IMR-90 (cell line): ENCODE measurements around the gene MAPK1. TPM values are rescaled to one million over a fixed set of nuclear protein-coding genes. Genes with fewer than 3 reads are reported as not detected.

Source experiments
- ATAC-seq: fragments of 200-7000 bp; cut with Tn5 transposase; 2 replicates; pipeline ENCODE4 v1.9.1; 2020; ENCODE audit warnings: low read depth, mild to moderate bottlenecking, moderate library complexity
- BruUV-seq: library from RNA; stranded (reverse); fragments of 400-500 nt; replicated peaks from 2 replicates; lab custom pipeline; 2021; lab: Mats Ljungman, UMichigan
- CTCF ChIA-PET: fragments of 300-600 bp; formaldehyde crosslinking; extraction: SDS; loops from one replicate; lab custom pipeline; 2021; ENCODE audit warnings: antibody characterized with exemption; lab: Yijun Ruan, JAX
- POLR2A ChIA-PET: fragments of 300-600 bp; sonication (Branson Sonifier 250); formaldehyde crosslinking; loops from one replicate; lab custom pipeline; 2022; ENCODE audit warnings: antibody characterized with exemption; ENCODE audit not compliant: unreplicated experiment; lab: Charles Lee
- DNase-seq: peaks from one replicate; pipeline ENCODE4 v3.0.0; 2013
- H2AFZ ChIP-seq: replicated peaks from 2 replicates; pipeline ENCODE3; 2013; ENCODE audit warnings: low read length, mild to moderate bottlenecking; ENCODE audit not compliant: poor library complexity
- H2AK5ac ChIP-seq: 2 replicates; pipeline ENCODE4 v1.6.1; 2013; ENCODE audit warnings: low read depth, low read length, inconsistent platforms
- H2AK9ac ChIP-seq: replicated peaks from 2 replicates; pipeline ENCODE3; 2013; ENCODE audit warnings: mild to moderate bottlenecking, low read depth, low read length, moderate library complexity; ENCODE audit not compliant: poor library complexity
- H2BK120ac ChIP-seq: 2 replicates; pipeline ENCODE4 v1.6.1; 2013; ENCODE audit warnings: low read depth, low read length, inconsistent platforms
- H2BK15ac ChIP-seq: 3 replicates; pipeline ENCODE4 v1.6.1; 2013; ENCODE audit warnings: low read depth, low read length, inconsistent platforms
- H2BK20ac ChIP-seq: 2 replicates; pipeline ENCODE4 v1.6.1; 2013; ENCODE audit warnings: low read depth, mild to moderate bottlenecking, inconsistent platforms, low read length, moderate library complexity
- H2BK5ac ChIP-seq: 2 replicates; pipeline ENCODE4 v1.6.1; 2013; ENCODE audit warnings: mild to moderate bottlenecking, low read depth, low read length, inconsistent platforms; ENCODE audit not compliant: poor library complexity, severe bottlenecking
- H3K14ac ChIP-seq: replicated peaks from 2 replicates; pipeline ENCODE4 v1.6.1; 2013; ENCODE audit warnings: low read depth, low read length, inconsistent platforms
- H3K18ac ChIP-seq: 2 replicates; pipeline ENCODE4 v1.6.1; 2013; ENCODE audit warnings: low read depth, low read length, control low read depth
- H3K23ac ChIP-seq: 2 replicates; pipeline ENCODE4 v1.6.1; 2013; ENCODE audit warnings: low read depth, low read length, inconsistent platforms
- H3K27ac ChIP-seq: 2 replicates; pipeline ENCODE4 v1.5.1; 2013; ENCODE audit warnings: mild to moderate bottlenecking, control low read depth, low read length; ENCODE audit not compliant: insufficient read depth
- H3K27me3 ChIP-seq: 2 replicates; pipeline ENCODE4 v1.6.1; 2013; ENCODE audit warnings: low read length; ENCODE audit not compliant: control insufficient read depth, insufficient read depth
- H3K36me3 ChIP-seq: 2 replicates; pipeline ENCODE4 v1.6.1; 2013; ENCODE audit warnings: low read length, mixed read lengths; ENCODE audit not compliant: control insufficient read depth, insufficient read depth
- H3K4ac ChIP-seq: 2 replicates; pipeline ENCODE4 v1.6.1; 2013; ENCODE audit warnings: low read depth, low read length, inconsistent platforms
- H3K4me1 ChIP-seq: 2 replicates; pipeline ENCODE4 v1.6.1; 2013; ENCODE audit warnings: low read length, mixed read lengths; ENCODE audit not compliant: control insufficient read depth, insufficient read depth
- H3K4me2 ChIP-seq: 2 replicates; pipeline ENCODE4 v1.6.1; 2013; ENCODE audit warnings: low read depth, mild to moderate bottlenecking, control low read depth, low read length, moderate library complexity
- H3K4me3 ChIP-seq: 2 replicates; pipeline ENCODE4 v1.5.1; 2013; ENCODE audit warnings: low read depth, mild to moderate bottlenecking, control low read depth, low read length, moderate library complexity; ENCODE audit not compliant: insufficient read depth
- H3K56ac ChIP-seq: 2 replicates; pipeline ENCODE4 v1.6.1; 2013; ENCODE audit warnings: low read length, inconsistent platforms; ENCODE audit not compliant: insufficient read depth; ENCODE audit errors: extremely low read depth
- H3K79me1 ChIP-seq, 2 experiments: 2 replicates each; pipeline ENCODE4 v1.6.1; 2013; ENCODE audit warnings: low read length in 2 of 2, inconsistent platforms in 1 of 2, low read depth in 1 of 2
- H3K9ac ChIP-seq: 2 replicates; pipeline ENCODE4 v1.6.1; 2013; ENCODE audit warnings: low read depth, low read length, control low read depth
- H3K9me1 ChIP-seq: 2 replicates; pipeline ENCODE4 v1.6.1; 2013; ENCODE audit warnings: low read length, inconsistent platforms; ENCODE audit not compliant: insufficient read depth
- H3K9me3 ChIP-seq: 2 replicates; pipeline ENCODE4 v1.6.1; 2013; ENCODE audit warnings: low read length; ENCODE audit not compliant: control insufficient read depth, insufficient read depth
- H4K20me1 ChIP-seq: 2 replicates; pipeline ENCODE4 v1.6.1; 2013; ENCODE audit warnings: low read length, inconsistent platforms; ENCODE audit not compliant: insufficient read depth
- H4K5ac ChIP-seq: 2 replicates; pipeline ENCODE4 v1.6.1; 2013; ENCODE audit warnings: mild to moderate bottlenecking, low read depth, low read length, control low read depth
- H4K8ac ChIP-seq, 2 experiments: 2 replicates each; pipeline ENCODE4 v1.6.1; 2013; ENCODE audit warnings: low read depth in 2 of 2, low read length in 2 of 2, control low read depth in 1 of 2, inconsistent platforms in 1 of 2
- H4K91ac ChIP-seq: 2 replicates; pipeline ENCODE4 v1.6.1; 2013; ENCODE audit warnings: low read depth, low read length, inconsistent platforms; ENCODE audit not compliant: insufficient read depth
- CEBPB ChIP-seq: IDR thresholded peaks from 2 replicates; pipeline ENCODE4 v1.6.1; 2012; ENCODE audit warnings: low read depth, low read length, improper control_type of control experiment
- MAFK ChIP-seq: IDR thresholded peaks from 2 replicates; pipeline ENCODE4 v1.6.1; 2012; ENCODE audit warnings: low read depth, low read length, improper control_type of control experiment
- RAD21 ChIP-seq: IDR thresholded peaks from 2 replicates; pipeline ENCODE4 v1.6.1; 2012; ENCODE audit warnings: low read length, improper control_type of control experiment
- RFX5 ChIP-seq: IDR thresholded peaks from 2 replicates; pipeline ENCODE4 v1.8.0; 2012; ENCODE audit warnings: low read depth, mild to moderate bottlenecking, low read length, moderate library complexity
- WGBS, 2 experiments: methylation state at CpG; one replicate each; pipeline versions ENCODE4 v1.1.5 to v1.1.7; 2013; ENCODE audit warnings: missing lambda C conversion rate in 2 of 2; ENCODE audit not compliant: insufficient read length in 1 of 2; ENCODE audit errors: extremely low coverage in 2 of 2; 5-methylcytosine and 5-hydroxymethylcytosine counted together
- dilution Hi-C: fragments of 300-500 bp; cut with HindIII; formaldehyde crosslinking; loops from one replicate; pipeline ENCODE4 v1.14.3; 2018; ENCODE audit warnings: low sequenced_read_pairs; ENCODE audit not compliant: unreplicated experiment
- in situ Hi-C: fragments of 300-500 bp; cut with MboI; formaldehyde crosslinking; loops from 3 replicates; pipeline ENCODE4 v1.14.3; 2019; ENCODE audit warnings: low sequenced_read_pairs, inconsistent platforms, mixed read lengths
- intact Hi-C: fragments of 100-400 bp; cut with micrococcal nuclease; formaldehyde crosslinking; loops from 2 replicates; pipeline ENCODE4 v1.10.0; 2022
- polyA plus RNA-seq, 3 experiments: library from polyadenylated mRNA; depleted of rRNA; stranded (reverse); fragments of >200 nt; gene quantifications; 2 replicates each; pipeline ENCODE4 v1.2.3, GENCODE V29; 2012; ENCODE audit warnings: low replicate concordance in 1 of 3
- total RNA-seq: library from RNA; depleted of rRNA; stranded (reverse); fragments of >200 nt; gene quantifications from 2 replicates; pipeline ENCODE4 v1.2.3, GENCODE V29; 2012

MAPK1 gene
- total and polyA plus RNA-seq, 2 of the 4 experiments (the other 2 are of a cell fraction): 41.0 to 51.3 TPM

DNA sequence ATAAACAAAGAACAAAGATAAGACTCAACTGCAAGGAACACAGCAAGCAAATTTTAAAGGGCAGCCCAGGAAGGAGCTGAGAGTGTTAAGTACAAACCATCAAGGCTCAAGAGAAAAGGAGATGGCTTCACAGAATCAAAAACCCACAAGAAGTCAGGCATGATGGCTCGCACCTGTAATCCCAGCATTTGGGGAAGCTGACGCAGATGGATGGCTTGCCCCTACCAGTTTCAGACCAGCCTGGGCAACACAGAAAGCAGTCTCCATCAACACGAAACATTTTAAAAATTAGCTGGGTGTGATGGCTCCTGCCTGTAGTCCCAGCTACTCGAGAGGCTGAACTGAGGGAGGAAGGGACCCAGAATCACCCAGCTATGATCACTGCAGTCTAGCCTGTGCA lies 32.6 kb downstream of the MAPK1 start:
- no peak for DNase-seq
- Histone ChIP-seq H3K27ac (peak overlapping the region; percentile 5; the same call in 1 of the 2 replicates), H4K8ac (peak overlapping the region in 1 of 2 experiments; percentile 12; a peak in 1 of 4 replicates), H2AK9ac (no peak overlapping the region), H2BK5ac (no peak overlapping the region), H3K9me3 (no peaks in the 10 kb centered on the region), H4K91ac (no peak overlapping the region), H3K14ac (peak overlapping the region; percentile 15), H2AK5ac (no peak overlapping the region), H3K4me3 (no peak overlapping the region), H3K27me3 (no peaks in the 10 kb centered on the region), H4K5ac (no peak overlapping the region), H2BK120ac (no peak overlapping the region), H4K20me1 (peaks cover 77% of the 10 kb centered on the region), H3K18ac (no peak overlapping the region), H3K4ac (peak overlapping the region; percentile 3; the same call in 1 of the 2 replicates), H3K9ac (no peak overlapping the region), H3K4me2 (peak overlapping the region; percentile 11; the same call in 1 of the 2 replicates), H3K9me1 (peaks cover 24% of the 10 kb centered on the region), H3K4me1 (peaks cover 15% of the 10 kb centered on the region), H3K56ac (no peak overlapping the region), H3K36me3 (no peaks in the 10 kb centered on the region), H3K23ac (peak overlapping the region; percentile 36; the same call in 1 of the 2 replicates), H2BK20ac (no peak overlapping the region), H3K79me1 (peaks cover 29 to 73% of the 10 kb centered on the region in 2 experiments), H2BK15ac (no peak overlapping the region), H2AFZ (no peak overlapping the region)
- ATAC-seq: no peak
- ChIA-PET CTCF (interaction anchor here (0.9 to 1.6 kb wide), 2 partner anchors 17 to 70 kb away, joined by 3 read pairs; no protein-coding TSS in a partner anchor), POLR2A (no interaction called here)
- dilution Hi-C loops (no loop called here), intact Hi-C loops (no loop called here), in situ Hi-C loops (no loop called here)
- no CpG with 5 or more reads among the region's 4 CpGs for WGBS, 2 experiments
- TF ChIP-seq MAFK (no peak), RFX5 (no peak), RAD21 (no peak), CEBPB (no peak)
- BruUV-seq: no TSS peak
